Measurements from ENCODE around the gene PARK7.

The PARK7 gene

GRCh38 chr1:8002329-8002910, 40.9 kb downstream of the PARK7 start:
- Mint-ChIP-seq H3K27me3 (no peaks in the 10 kb centered on the region), H3K4me3 (no peak overlapping the region), H3K27ac (no peak overlapping the region), H3K9me3 (no peaks in the 10 kb centered on the region), H3K4me1 (peaks cover 5% of the 10 kb centered on the region), H3K36me3 (peaks cover 2% of the 10 kb centered on the region)
- no peak for DNase-seq
- CTCF ChIA-PET = interaction anchor here (1.1 kb wide), 1 partner anchor 13 kb away, joined by 3 read pairs; no protein-coding TSS in a partner anchor

GRCh38 chr1:8002921-8003320, 41.4 kb downstream of the PARK7 start:
- H3K36me3 Mint-ChIP-seq = no peaks in the 10 kb centered on the region
- no peak for DNase-seq

GRCh38 chr1:8003438-8004112, 42.1 kb downstream of the PARK7 start:
- no peak for DNase-seq

More at GRCh38 chr1:8002921-8003320, 41.4 kb downstream of the PARK7 start:
- peaks cover 5% of the 10 kb centered on the region for H3K4me1 Mint-ChIP-seq
- CTCF ChIA-PET = interaction anchor here (1.1 kb wide), 1 partner anchor 13 kb away, joined by 3 read pairs; no protein-coding TSS in a partner anchor
- H3K4me3 Mint-ChIP-seq = no peak overlapping the region
- H3K9me3 Mint-ChIP-seq = no peaks in the 10 kb centered on the region
- no peaks in the 10 kb centered on the region for H3K27me3 Mint-ChIP-seq
- H3K27ac Mint-ChIP-seq = no peak overlapping the region

GRCh38 chr1:8004113-8004802, 42.7 kb downstream of the PARK7 start:
- H3K9me3 Mint-ChIP-seq = no peaks in the 10 kb centered on the region
- no peak overlapping the region for H3K27ac Mint-ChIP-seq
- no peaks in the 10 kb centered on the region for H3K36me3 Mint-ChIP-seq
- peaks cover 5% of the 10 kb centered on the region for H3K4me1 Mint-ChIP-seq
- CTCF ChIA-PET = interaction anchor here (1.5 kb wide), 1 partner anchor 11 kb away, joined by 6 read pairs; no protein-coding TSS in a partner anchor
- H3K4me3 Mint-ChIP-seq = no peak overlapping the region
- DNase-seq = no peak
- H3K27me3 Mint-ChIP-seq = no peaks in the 10 kb centered on the region

More at GRCh38 chr1:8003438-8004112, 42.1 kb downstream of the PARK7 start:
- Mint-ChIP-seq H3K36me3 (no peaks in the 10 kb centered on the region), H3K27ac (no peak overlapping the region), H3K9me3 (no peaks in the 10 kb centered on the region), H3K4me3 (no peak overlapping the region), H3K4me1 (peaks cover 5% of the 10 kb centered on the region), H3K27me3 (no peaks in the 10 kb centered on the region)
- CTCF ChIA-PET = interaction anchor here (1.5 kb wide), 1 partner anchor 11 kb away, joined by 6 read pairs; no protein-coding TSS in a partner anchor

- Mint-ChIP-seq H3K27me3 (no peaks in the 10 kb centered on the region), H3K9me3 (no peaks in the 10 kb centered on the region), H3K4me1 (peaks cover 5% of the 10 kb centered on the region), H3K4me3 (no peak overlapping the region), H3K27ac (no peak overlapping the region), H3K36me3 (no peaks in the 10 kb centered on the region)
- DNase-seq = no peak
- CTCF ChIA-PET = interaction anchor here (1.5 kb wide), 1 partner anchor 10 kb away, joined by 6 read pairs; no protein-coding TSS in a partner anchor
These were observed 43.5 kb downstream of the PARK7 start for GRCh38 chr1:8004803-8005573.

- Mint-ChIP-seq H3K4me3 (no peak overlapping the region), H3K4me1 (peaks cover 5% of the 10 kb centered on the region), H3K27ac (no peak overlapping the region), H3K36me3 (no peaks in the 10 kb centered on the region), H3K27me3 (no peaks in the 10 kb centered on the region), H3K9me3 (no peaks in the 10 kb centered on the region)
- DNase-seq = no peak
- CTCF ChIA-PET = interaction anchor here (0.6 kb wide), 1 partner anchor 563 kb away, joined by 3 read pairs; no protein-coding TSS in a partner anchor
These were observed 44.8 kb downstream of the PARK7 start for GRCh38 chr1:8006037-8006963.

GRCh38 chr1:8009043-8010002, 47.8 kb downstream of the PARK7 start:
- Mint-ChIP-seq H3K27ac (no peak overlapping the region), H3K4me3 (no peak overlapping the region), H3K9me3 (no peaks in the 10 kb centered on the region), H3K4me1 (no peaks in the 10 kb centered on the region), H3K27me3 (no peaks in the 10 kb centered on the region), H3K36me3 (no peaks in the 10 kb centered on the region)
- CTCF ChIA-PET = no interaction called here
- no peak for DNase-seq

GRCh38 chr1:8010080-8010664, 48.7 kb downstream of the PARK7 start:
- H3K4me3 Mint-ChIP-seq = no peak overlapping the region
- DNase-seq = no peak
- H3K27me3 Mint-ChIP-seq = no peaks in the 10 kb centered on the region
- H3K9me3 Mint-ChIP-seq = no peaks in the 10 kb centered on the region
- H3K36me3 Mint-ChIP-seq = no peaks in the 10 kb centered on the region
- no peak overlapping the region for H3K27ac Mint-ChIP-seq
- CTCF ChIA-PET = no interaction called here
- no peaks in the 10 kb centered on the region for H3K4me1 Mint-ChIP-seq

GRCh38 chr1:8011016-8011415, 49.5 kb downstream of the PARK7 start:
- CTCF ChIA-PET = interaction anchor here (1.5 kb wide), 1 partner anchor 348 kb away, joined by 3 read pairs; no protein-coding TSS in a partner anchor
- H3K9me3 Mint-ChIP-seq = no peaks in the 10 kb centered on the region
- no peaks in the 10 kb centered on the region for H3K36me3 Mint-ChIP-seq
- H3K27me3 Mint-ChIP-seq = no peaks in the 10 kb centered on the region
- no peak for DNase-seq
- no peak overlapping the region for H3K4me3 Mint-ChIP-seq
- no peak overlapping the region for H3K27ac Mint-ChIP-seq
- H3K4me1 Mint-ChIP-seq = no peaks in the 10 kb centered on the region

- no peak for DNase-seq
- Mint-ChIP-seq H3K4me3 (no peak overlapping the region), H3K27ac (no peak overlapping the region), H3K27me3 (no peaks in the 10 kb centered on the region), H3K4me1 (no peaks in the 10 kb centered on the region), H3K36me3 (no peaks in the 10 kb centered on the region), H3K9me3 (no peaks in the 10 kb centered on the region)
- CTCF ChIA-PET = interaction anchor here (0.8 to 9.4 kb wide), 7 partner anchors 16 to 346 kb away, joined by 3 to 105 read pairs (median 6); no protein-coding TSS in a partner anchor
These were observed 50.7 kb downstream of the PARK7 start for GRCh38 chr1:8011923-8012858.

GRCh38 chr1:8012955-8013354, 51.4 kb downstream of the PARK7 start:
- no peaks in the 10 kb centered on the region for H3K4me1 Mint-ChIP-seq
- no peaks in the 10 kb centered on the region for H3K36me3 Mint-ChIP-seq
- H3K9me3 Mint-ChIP-seq = no peaks in the 10 kb centered on the region
- no peaks in the 10 kb centered on the region for H3K27me3 Mint-ChIP-seq
- H3K4me3 Mint-ChIP-seq = no peak overlapping the region
- H3K27ac Mint-ChIP-seq = no peak overlapping the region
- DNase-seq = no peak
- CTCF ChIA-PET = interaction anchor here (1.1 to 9.4 kb wide), 5 partner anchors 15 to 338 kb away, joined by 3 to 105 read pairs (median 6); no protein-coding TSS in a partner anchor

Measured in activated naive CD4-positive, alpha-beta T cell treated with anti-CD3 and anti-CD28 coated beads, Interleukin-2, amount 10 ng/mL, durations not matched to agents 7 days and 5 days (primary cell).